ENCODE data around the gene ABCC6.
"Not testable (repeated sequence)": the region's sequence is repeated elsewhere in the genome, so short reads cannot be mapped to it uniquely, and the experiment has no call there.

The ABCC6 gene

DNA sequence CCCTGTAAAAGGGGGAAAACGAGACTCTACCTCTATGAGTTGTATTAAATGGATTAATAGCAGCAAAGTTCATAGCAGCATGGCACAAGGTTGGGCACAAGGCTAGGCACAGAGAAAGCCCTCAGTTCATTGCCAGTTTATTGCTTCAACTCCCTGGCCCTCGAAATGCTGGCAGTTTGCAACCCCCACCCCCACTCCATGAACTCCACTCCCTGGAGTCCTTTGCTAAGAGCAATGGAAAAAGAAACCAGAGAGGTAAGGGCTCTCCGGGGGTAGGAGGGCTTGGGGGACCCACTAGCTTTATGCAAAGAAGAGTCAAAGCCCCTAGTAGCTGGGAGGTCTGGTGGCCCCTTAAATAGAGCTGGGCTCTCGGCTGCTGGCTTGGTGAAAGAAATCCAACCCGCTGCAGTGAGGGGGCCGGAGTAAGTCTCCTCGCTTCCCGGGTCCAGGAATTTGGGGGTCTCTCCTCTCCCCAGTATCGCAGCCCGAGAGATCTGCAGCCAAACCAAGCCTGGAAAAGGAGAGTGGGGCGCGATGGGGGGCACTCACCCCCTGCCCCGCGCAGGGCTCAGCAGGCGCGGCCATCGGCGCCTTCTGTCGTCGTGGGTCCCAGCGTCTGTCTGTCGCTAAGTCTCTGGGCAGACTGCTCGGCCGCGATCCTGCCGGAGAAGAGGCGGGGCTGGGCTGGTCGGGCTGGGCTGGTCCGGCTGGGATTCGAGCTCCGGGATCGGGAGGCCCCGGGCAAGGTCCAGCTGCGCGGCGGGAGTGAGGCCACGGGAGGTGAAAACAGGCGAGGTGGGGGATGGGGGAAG lies at the start of gene ABCC6:
Gene ABCC6 (minus strand): TSS at position 645 of the 812 bp plus-strand sequence. CDS start 60 bp downstream, at position 585.
- DNase-seq, result not testable (repeated sequence)

DNA sequence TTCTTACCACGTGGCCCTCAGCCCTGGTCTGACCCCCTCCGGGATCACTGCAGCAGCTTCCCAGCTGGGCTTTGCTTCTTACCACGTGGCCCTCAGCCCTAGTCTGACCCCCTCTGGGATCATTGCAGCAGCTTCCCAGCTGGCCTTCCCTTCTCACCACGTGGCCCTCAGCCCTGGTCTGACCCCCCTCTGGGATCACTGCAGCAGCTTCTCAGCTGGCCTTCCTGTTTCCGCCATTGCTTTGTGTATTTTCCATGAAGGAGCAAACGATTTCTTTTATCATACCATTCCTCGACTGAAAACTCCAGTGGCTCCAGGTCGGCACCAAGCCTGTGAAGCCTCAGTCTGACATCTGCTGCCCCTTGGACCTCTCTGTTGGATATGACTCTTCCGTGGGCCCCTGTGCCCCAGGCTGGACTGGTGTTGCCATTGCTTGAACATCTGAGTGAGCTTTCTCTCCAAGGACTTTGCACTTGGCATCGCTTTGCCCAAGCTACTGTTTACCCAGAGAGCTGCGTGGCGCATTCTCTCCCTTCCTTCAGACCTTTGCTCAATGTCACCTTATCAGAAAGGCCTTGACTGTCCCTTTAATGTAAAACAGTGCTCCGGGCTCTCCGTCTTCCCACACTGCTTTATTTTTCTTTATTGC lies 49.4 kb upstream of the ABCC6 start:
- DNase-seq, result not testable (repeated sequence)

DNA sequence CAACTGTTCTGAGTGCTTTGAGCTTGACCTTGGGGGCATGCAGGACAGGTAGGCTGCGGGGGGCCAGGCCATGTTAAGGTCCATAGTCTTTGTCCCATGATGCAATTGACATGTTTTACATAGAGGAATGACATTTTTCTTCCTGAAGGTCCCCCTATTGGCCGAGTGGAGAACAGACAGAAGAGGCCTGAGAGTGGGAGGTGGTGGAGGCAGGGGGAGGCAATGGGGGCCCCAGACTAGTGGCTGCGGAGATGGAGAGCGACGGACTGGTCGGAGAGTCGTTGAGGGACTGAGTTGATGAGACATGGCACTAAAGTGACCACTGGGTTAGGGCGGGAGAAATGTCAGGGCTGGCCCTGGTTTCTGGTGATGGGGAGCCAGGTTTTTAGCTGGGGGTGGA lies 48.4 kb upstream of the ABCC6 start:
- not testable (repeated sequence) for DNase-seq

DNA sequence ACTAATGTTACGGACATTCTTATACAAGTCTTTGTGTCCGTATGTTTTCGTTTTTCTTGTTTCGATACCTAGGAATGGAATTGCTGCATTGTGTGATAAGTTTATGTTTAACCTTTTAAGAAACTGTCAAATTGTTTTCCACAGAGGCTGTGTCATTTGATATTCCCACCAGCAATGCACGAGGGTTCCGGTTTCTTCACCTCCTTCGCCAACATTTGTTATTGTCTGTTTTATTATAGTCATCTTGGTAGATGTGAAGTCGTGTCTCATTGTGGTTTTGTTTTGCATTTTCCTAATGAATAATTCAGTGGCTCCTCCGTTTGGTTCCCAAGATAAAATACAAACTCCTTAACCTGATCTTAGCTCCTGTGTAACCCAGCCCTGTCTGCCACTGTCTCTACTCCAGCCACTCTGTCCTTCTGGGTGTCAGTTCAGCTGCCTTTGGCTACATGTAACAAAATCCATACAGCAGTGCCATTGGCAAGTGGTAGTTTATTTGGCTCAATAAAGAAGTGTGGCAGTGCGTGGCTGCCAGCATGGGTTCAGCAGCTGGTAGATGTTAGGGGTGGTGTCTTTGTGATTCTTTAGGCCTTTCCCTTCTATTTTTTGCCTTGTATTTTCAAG lies 45.0 kb upstream of the ABCC6 start:
- DNase-seq, result not testable (repeated sequence)

DNA sequence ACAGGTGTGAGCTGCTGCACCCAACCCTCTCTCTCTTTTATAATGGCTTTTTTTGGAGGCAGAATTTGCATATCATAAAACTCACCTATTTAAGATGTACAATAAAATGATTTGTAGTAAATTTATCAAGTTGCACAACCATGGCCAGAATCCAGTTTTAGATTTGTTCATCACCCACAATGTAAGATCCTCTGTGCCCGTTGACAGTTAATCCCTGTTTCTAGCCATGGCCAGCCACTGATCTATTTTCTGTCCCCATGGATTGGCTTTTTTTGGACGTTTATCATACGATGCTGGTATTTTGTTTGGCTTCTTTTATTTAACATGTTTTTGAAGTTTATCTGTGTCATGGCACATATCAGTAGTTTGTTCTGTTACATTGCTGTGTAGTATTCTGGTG lies 44.4 kb upstream of the ABCC6 start:
- not testable (repeated sequence) for DNase-seq

DNA sequence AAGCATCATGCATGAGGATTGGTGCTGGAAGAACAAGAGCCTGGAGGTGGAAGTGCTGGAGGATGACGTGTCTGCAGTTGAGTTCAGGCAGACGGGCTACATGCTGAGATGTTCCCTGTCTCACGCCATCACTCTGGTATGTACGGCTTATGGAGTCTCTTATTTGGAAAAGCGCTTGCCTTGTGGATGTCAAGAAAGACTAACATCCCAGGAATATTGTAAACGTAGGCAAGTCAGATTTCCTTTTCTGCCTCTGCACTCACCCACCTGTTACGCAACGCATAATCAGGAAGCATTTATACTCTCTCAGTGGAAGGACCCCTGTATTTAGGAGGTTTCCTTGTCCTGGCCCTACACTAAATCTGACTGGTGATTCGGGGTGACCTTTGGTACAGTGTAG lies 41.8 kb upstream of the ABCC6 start:
- not testable (repeated sequence) for DNase-seq

DNA sequence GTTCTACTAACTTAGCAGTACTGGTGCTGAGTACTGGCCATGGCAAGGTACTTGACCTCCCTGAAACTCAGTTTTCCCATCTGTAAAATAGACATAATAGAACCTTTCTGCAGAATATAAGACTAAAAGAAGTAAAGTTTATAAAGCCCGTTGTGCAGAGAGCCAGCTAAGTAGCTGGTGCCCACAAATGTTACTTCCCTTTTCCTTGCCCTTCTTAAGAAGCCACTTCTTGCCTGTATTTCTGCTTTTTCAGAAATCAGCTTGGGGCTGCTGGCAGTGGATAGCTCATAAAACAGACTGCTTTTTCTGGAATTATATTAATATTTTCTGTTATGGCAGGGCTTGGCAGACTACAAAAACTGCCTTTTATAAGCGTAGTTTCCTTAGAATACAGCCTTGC lies 40.7 kb upstream of the ABCC6 start:
- not testable (repeated sequence) for DNase-seq

DNA sequence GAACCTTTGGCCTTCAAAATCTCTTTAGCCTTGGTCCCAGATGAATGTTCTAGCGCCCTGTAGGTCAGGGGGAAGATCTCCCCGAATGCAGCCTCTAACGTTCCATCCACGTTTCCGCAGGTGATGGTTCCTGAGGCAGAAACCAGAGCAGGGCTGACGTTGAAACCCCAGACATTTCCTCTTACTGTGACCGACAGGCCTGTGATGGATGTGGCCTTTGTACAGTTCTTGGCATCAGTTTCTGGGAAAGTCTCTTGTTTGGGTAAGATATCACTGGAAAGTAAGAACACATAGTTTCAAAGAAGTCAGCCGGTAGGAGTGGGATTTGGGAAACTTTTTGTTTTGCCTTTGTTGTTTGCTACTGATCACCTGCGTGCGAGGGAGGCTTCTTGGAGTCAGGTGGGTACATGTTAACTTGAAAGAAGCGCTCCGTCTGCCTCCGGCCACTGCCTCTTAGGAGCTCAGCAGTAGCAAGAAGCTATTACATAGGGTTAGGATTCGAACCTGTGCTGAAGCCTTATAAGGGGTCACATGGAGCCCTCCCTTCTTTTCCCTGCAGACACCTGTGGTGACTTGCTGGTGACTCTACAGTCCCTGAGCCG lies 39.8 kb upstream of the ABCC6 start:
- not testable (repeated sequence) for DNase-seq

DNA sequence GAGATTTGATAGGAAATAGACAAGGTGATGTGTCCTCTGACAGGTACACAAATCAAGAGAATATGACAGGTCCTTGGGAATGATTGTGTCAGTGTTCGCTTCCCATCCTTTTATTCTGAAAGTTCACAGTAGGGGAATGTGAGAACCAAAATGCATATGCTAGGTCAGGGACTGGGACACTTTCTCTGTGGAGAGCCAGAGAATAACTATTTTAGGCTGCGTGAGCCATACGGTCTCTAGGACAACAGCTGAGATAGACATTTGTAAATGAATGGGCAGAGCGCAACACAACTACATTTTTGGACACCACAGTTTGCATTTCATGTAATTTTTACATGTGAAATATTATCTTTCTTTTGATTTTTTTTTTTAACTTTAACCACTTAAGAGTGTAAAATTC lies 36.7 kb upstream of the ABCC6 start:
- DNase-seq, result not testable (repeated sequence)

DNA sequence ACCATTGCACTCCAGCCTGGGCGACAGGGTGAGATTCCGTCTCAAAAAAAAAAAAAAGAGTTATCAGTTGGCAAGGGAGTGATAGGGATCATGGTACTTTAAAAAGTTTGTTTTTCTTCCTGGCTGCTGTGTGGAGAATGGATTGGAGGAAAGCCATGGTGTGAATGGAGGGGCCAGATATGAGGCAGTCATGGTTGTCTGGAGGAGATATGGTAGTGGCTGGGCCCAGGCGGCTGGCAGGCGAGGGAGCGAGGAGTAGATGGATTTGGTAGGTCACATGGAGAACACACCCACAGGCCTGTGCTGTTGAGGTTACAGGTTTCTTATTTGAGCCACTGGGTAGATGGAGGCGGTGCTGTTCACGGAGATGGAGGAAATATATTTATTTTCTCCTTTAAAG lies 35.5 kb upstream of the ABCC6 start:
- DNase-seq, result not testable (repeated sequence)

DNA sequence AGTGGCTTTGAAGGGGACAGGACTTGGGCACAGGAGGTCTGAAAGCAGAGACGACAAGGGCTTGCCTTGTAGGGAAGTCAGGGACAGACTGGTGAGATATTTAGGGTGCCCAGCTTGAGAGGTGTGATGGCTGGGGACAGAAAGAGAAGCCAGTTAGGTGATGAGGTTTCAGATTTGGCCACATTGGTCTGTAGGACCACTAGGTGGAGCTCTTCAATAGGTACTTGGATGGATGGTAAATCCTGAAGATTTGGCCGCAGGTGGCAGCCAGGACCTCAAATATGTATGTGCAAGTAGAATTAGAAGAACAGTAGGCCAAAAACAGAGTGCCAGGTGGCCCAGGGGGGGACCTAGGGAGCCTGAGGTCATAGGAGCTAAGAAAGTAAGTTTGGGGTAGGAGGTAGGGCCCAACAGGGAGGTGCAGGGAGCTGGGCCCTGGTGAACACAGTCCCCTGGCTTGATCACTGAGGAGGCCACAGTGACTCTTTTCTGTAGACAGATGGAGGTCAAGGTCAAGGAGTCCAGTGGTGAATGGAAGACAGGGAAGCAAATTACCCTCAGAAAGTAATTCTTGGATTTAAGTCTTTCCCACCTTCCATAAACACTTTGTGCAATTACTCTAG lies 34.1 kb upstream of the ABCC6 start:
- not testable (repeated sequence) for DNase-seq

DNA sequence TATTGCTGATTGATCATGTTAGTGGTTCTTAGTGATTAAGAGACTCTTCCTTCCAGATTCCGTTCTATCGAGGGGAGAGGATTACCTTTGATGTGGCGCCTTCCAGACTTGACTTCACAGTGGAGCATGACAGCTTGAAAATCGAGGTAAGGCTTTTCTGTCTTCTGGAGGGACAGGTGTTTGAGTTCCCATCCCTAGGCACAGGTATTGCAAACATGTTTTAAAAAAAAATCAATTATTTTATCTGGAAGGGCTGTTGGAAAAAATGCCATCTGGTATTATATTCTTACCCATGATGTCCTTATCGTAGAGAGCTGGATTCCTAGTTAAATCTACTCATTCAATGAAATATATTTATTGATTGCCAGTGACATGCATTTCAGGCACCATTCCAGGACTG lies 29.1 kb upstream of the ABCC6 start:
- not testable (repeated sequence) for DNase-seq

DNA sequence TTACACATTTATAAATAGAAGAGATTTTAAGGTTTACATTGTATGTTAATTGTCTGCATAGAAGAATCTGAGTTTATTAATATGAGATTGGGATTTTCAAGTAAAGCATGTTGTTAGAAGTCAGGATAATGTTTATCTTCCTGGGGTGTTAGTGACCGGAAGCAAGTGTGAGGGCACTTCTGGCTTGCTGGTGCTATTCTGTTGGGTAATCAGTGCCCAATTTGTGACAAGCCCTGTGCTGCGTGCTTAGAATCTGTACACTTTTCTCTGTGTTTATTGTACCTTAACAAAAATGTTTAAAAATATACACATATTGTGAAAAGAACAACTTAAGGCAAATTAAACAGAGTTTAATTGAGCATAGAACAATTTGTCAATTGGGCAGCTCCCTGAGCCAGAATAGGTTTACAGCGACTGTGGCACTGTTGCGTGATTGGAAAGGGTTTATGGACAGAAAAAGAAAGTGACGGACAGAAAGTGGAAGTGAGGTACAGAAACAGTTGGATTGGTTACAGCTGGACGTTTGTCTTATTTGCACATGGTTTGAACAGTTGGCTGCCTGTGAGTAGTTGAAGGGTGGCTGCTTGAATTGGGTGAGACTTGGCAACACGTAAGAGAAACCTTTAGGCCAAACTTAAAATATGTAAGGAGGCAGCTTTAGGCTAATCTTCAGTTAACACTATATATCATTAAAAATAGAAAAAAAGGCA lies 26.5 kb upstream of the ABCC6 start:
- DNase-seq, result not testable (repeated sequence)

DNA sequence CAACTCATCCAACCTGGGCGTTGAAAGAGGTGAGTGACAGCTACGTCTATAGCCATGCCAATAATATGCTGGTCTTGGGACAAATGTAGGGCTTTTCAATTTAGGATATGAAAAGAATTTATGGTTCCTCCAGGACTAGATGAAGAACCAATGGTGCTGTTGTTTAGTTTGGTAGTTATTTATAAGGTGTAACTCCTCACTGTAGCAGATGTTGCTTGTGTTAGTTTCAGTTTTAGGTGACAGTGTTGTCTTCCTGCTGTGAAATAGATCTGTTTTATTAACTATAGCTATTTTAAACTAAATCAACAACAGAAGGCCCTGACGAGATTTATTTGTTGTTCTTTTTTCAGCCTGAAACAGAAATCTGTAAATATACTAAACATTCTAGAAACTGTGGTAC lies 24.1 kb upstream of the ABCC6 start:
- DNase-seq, result not testable (repeated sequence)

DNA sequence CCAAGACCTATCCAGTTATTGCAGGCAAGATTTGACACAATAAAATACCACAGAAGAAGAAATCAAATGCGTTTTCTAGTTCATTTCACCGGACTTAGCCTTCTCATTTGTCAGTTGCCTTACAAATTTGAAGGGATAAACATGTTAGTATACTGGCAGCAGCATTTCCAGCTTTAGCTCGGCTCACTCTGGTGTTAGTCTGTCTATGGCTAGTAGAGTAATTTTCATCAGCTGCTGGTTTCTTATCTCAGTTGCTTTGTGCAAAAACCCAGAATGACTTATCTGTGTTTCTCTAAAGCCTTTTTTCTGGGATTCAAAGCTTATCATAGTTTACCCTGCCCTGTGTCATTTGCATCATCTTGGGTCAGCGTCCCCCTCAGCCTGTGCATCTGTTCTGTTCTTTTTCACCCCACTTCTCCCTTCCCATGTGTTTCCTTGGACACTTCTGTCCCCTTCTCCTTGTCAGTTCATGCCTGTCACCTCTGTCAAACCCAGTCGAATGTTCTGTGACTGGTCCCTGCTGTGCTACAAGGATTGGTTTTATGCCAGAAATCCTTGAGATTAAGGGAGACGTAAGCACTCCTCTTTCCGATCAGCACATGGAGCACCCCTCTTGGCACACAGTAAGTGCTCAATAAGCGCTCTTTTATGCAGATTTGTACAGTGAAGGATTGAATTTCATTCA lies 23.4 kb upstream of the ABCC6 start:
- DNase-seq, result not testable (repeated sequence)

DNA sequence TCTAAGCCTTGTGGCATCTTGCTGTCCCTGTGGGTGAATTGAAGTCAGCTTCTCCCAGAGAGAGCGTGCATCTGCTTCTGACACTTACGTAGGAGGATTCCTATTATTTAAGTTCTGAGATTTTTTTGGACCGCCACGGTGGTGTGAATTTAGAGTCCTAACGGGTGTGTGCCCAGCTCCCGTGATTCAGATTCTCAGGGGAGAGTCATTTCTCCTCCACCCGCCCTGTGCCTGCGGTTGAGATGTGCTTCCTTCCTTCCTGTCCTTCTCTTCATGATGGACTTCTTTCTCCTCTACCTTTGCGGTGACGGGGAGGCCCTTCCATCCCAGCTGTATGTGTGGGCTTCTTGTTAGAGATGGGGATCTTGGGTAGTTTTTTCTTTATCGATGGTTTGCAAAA lies 20.6 kb upstream of the ABCC6 start:
- DNase-seq, result not testable (repeated sequence)

DNA sequence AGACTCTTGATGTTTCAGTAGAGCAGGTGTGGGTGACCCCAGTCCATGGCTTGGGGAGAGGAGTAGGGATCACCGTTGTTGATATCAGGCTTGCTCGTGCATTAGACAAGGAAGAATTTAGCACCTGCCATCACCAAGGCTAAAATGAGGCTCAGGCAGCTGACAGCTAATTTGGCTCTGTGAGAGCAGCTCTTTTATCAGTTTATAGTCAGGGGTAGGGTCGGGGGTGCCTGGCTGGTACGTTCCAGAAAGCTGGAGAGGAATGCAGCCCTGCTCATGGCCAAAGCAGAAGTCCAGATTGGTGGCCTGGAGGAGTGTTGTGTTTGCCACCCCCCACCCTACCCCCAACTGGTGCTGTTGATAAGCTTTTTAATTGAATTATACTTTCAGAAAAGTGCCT lies 17.4 kb upstream of the ABCC6 start:
- DNase-seq, result not testable (repeated sequence)

DNA sequence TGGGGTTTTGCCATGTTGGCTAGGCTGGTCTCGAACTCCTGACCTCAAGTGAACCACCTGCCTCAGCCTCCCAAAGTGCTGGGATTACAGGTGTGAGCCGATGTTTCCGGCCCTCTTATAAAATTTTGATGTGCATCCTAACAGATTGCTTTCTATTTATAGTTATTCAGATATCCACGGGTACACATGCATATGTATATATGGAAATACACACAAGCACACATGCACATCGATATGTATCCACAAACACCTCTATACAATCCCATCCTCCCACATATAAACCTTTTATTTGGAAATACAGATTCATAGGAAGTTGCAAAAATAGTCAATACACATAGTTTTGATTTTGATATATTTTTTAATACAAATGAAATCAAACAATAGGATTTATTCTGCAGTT lies 14.4 kb upstream of the ABCC6 start:
- DNase-seq, result not testable (repeated sequence)

DNA sequence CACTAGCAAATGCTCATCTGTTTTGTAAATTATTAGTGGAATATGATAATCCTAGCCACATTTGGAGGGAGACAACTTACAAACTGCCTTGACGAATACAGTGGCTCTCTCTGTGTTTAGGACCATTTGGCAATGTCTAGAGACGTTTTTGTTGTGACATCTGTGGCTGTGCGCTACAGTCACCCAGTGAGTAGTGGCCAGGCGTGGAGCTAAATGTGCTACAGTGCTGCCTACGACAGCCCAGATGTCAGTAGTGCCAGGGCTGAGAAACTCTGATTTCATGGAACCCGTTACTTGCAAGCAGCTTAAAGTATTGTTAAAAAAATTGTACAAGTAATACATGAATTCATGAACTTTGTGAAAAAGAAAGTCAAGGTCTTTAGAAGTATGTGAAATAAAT lies 13.8 kb upstream of the ABCC6 start:
- not testable (repeated sequence) for DNase-seq

DNA sequence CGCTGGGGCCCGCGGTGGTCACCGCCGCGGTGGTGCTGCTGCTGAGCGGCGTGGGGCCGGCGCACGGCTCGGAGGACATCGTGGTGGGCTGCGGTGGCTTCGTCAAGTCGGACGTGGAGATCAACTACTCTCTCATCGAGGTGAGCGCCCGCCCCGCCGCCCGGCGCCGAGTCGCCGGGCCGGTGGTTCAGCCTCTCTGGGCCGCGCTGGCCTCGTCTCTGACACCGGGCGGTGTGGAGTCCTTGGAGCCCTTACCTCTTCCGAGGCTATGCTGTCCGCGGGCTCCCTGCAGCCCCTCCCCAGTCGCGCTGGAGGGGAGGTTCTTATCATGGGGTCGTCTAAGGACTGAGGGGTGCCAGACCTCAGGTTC lies 9.4 kb upstream of the ABCC6 start:
- not testable (repeated sequence) for DNase-seq

DNA sequence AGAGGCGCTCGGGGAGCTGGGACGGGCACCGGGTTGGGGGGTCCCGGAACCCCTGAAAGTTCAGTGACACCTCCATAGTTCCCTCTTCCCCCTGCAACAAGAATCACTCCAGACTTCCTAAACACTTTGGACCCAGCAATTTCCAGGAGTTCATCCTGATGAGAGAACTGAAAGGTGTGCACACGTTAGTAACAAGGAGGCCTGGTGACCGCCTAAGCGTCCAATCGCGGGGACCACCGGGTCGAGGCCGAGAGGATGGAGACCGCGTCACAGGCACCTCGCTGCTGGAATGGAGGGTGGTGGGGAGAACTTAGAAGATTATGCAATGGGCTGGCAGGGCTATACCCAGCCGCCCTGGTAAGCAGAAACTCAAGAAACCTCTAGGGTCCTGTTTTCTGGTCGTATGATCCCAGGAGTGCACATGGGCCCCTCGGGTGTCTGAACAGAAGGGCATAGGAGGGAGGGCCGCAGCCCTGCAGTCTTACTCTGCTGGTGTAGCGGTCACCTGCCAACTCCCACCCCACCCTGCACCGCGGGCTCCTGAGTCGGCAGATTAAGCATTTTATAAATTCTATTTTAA lies 458 bp upstream of the ABCC6 start:
- DNase-seq, result not testable (repeated sequence)
